ENCODE results near the gene BICDL1. TPM values are rescaled to one million over a fixed set of nuclear protein-coding genes. Genes with fewer than 3 reads are reported as not detected.
A peak's percentile ranks its signal among the peaks of the same experiment; 100 is the strongest.

Gene BICDL1
- polyA plus RNA-seq, 1 of the 3 experiments (the other 2 are of a cell fraction): 0.35 TPM

GRCh38 chr12:120010661-120011230 lies 21.7 kb downstream of the BICDL1 start (continued):
- TF ChIP-seq REST (IDR thresholded peaks at IDR 0.05; ENCODE audit: low read depth, low read length) (no peak), RCOR1 (IDR thresholded peaks at IDR 0.05; ENCODE audit: low read length) (no peak), RXRA (IDR thresholded peaks at IDR 0.05; ENCODE audit: borderline replicate concordance, low read depth) (no peak)

GRCh38 chr12:120012067-120012621 lies 23.1 kb downstream of the BICDL1 start:
- H3K27ac ChIP-seq (ENCODE audit: low read depth in 2 of 2, low read length in 1 of 2): no peak overlapping the region
- POLR2A ChIA-PET: no interaction called here
- H3K79me2 ChIP-seq (ENCODE audit: insufficient read depth): no peaks in the 10 kb centered on the region
- no peak overlapping the region for H3K4me3 ChIP-seq (ENCODE audit: low read depth in 2 of 2, low read length in 1 of 2)
- no peaks in the 10 kb centered on the region for H3F3A ChIP-seq (replicated peaks; ENCODE audit: insufficient read depth)
- H3K27me3 ChIP-seq (ENCODE audit: insufficient read depth): no peaks in the 10 kb centered on the region
- no peaks in the 10 kb centered on the region for H3K9me2 ChIP-seq
- TF ChIP-seq TAF1 (IDR thresholded peaks at IDR 0.05; ENCODE audit: borderline replicate concordance, low read depth, low read length) (no peak), RFX5 (IDR thresholded peaks at IDR 0.05; ENCODE audit: low read length) (peak; percentile 87; the same call in 1 of the 2 replicates)
- no peaks in the 10 kb centered on the region for H4K20me1 ChIP-seq (ENCODE audit: insufficient read depth)
- no peaks in the 10 kb centered on the region for H3K9me3 ChIP-seq
- H2AFZ ChIP-seq (ENCODE audit: low read depth): no peak overlapping the region
- H3K9ac ChIP-seq: no peak overlapping the region
- DNase-seq: peak; percentile 66
- no peaks in the 10 kb centered on the region for H3K36me3 ChIP-seq (replicated peaks in 1 of 2; ENCODE audit: control insufficient read depth in 1 of 2, insufficient read depth in 2 of 2, low read length in 1 of 2)
- no peaks in the 10 kb centered on the region for H3K4me1 ChIP-seq (ENCODE audit: control insufficient read depth in 1 of 2, insufficient read depth in 2 of 2, low read depth in 1 of 2, low read length in 1 of 2)
- no peak overlapping the region for H3K4me2 ChIP-seq
- CTCF ChIA-PET: no interaction called here
- 67% methylated on average over 10 of the region's 10 CpGs for WGBS (ENCODE audit: low lambda C conversion rate)

- no peak overlapping the region for H3K4me2 ChIP-seq
- H3K4me1 ChIP-seq (ENCODE audit: control insufficient read depth in 1 of 2, insufficient read depth in 2 of 2, low read depth in 1 of 2, low read length in 1 of 2): no peaks in the 10 kb centered on the region
- no peaks in the 10 kb centered on the region for H3F3A ChIP-seq (replicated peaks; ENCODE audit: insufficient read depth)
- H3K36me3 ChIP-seq (replicated peaks in 1 of 2; ENCODE audit: control insufficient read depth in 1 of 2, insufficient read depth in 2 of 2, low read length in 1 of 2): no peaks in the 10 kb centered on the region
- no peaks in the 10 kb centered on the region for H3K9me3 ChIP-seq
- no peak overlapping the region for H3K4me3 ChIP-seq (ENCODE audit: low read depth in 2 of 2, low read length in 1 of 2)
- ChIA-PET CTCF (interaction anchor here (0.9 kb wide), 1 partner anchor 15 kb away, joined by 3 read pairs; no protein-coding TSS in a partner anchor), POLR2A (no interaction called here)
- H3K27ac ChIP-seq (ENCODE audit: low read depth in 2 of 2, low read length in 1 of 2): no peak overlapping the region
- H3K79me2 ChIP-seq (ENCODE audit: insufficient read depth): no peaks in the 10 kb centered on the region
- H3K9me2 ChIP-seq: no peaks in the 10 kb centered on the region
- H3K9ac ChIP-seq: no peak overlapping the region
- H2AFZ ChIP-seq (ENCODE audit: low read depth): no peak overlapping the region
- DNase-seq: no peak
- 68% methylated on average over 9 of the region's 9 CpGs for whole genome bisulfite sequencing (ENCODE audit: low lambda C conversion rate)
- H4K20me1 ChIP-seq (ENCODE audit: insufficient read depth): no peaks in the 10 kb centered on the region
- no peaks in the 10 kb centered on the region for H3K27me3 ChIP-seq (ENCODE audit: insufficient read depth)
- no peak for TF ChIP-seq FOXM1 (IDR thresholded peaks at IDR 0.05; ENCODE audit: low read depth)
- no peak for TF ChIP-seq CTCF (IDR thresholded peaks at IDR 0.05)
- TF ChIP-seq RCOR1 (IDR thresholded peaks at IDR 0.05; ENCODE audit: low read length): no peak
- no peak for TF ChIP-seq RFX5 (IDR thresholded peaks at IDR 0.05; ENCODE audit: low read length)
- no peak for TF ChIP-seq YY1 (IDR thresholded peaks at IDR 0.05; ENCODE audit: low read depth)
- TF ChIP-seq MEF2A (IDR thresholded peaks at IDR 0.05; ENCODE audit: borderline replicate concordance, low read depth): no peak
- no peak for TF ChIP-seq RAD21 (IDR thresholded peaks at IDR 0.05; ENCODE audit: low read length)
- TF ChIP-seq MXI1 (IDR thresholded peaks at IDR 0.05; ENCODE audit: low read depth, low read length): no peak
- no peak for TF ChIP-seq TEAD4 (IDR thresholded peaks at IDR 0.05; ENCODE audit: borderline replicate concordance, insufficient read depth)
- no peak for TF ChIP-seq POLR2AphosphoS5 (IDR thresholded peaks at IDR 0.05; ENCODE audit: low read depth, low read length)
- TF ChIP-seq NFIC (IDR thresholded peaks at IDR 0.05; ENCODE audit: borderline replicate concordance): no peak
- TF ChIP-seq GATA2 (CRISPR knock-in tag; IDR thresholded peaks at IDR 0.05): no peak
- TF ChIP-seq EZH2phosphoT487 (IDR thresholded peaks at IDR 0.05; ENCODE audit: borderline replicate concordance, low read depth): no peak
- TF ChIP-seq CHD2 (IDR thresholded peaks at IDR 0.05; ENCODE audit: low read length, partially characterized antibody): no peak
- no peak for TF ChIP-seq TCF12 (IDR thresholded peaks at IDR 0.05)
- TF ChIP-seq EP300 (IDR thresholded peaks at IDR 0.05; ENCODE audit: borderline replicate concordance in 1 of 2, low read depth in 1 of 2, low read length in 1 of 2): no peak
Measured at GRCh38 chr12:120013659-120014380, 24.8 kb downstream of the BICDL1 start.
